ENCODE results near the gene TMEM30B.

DNA sequence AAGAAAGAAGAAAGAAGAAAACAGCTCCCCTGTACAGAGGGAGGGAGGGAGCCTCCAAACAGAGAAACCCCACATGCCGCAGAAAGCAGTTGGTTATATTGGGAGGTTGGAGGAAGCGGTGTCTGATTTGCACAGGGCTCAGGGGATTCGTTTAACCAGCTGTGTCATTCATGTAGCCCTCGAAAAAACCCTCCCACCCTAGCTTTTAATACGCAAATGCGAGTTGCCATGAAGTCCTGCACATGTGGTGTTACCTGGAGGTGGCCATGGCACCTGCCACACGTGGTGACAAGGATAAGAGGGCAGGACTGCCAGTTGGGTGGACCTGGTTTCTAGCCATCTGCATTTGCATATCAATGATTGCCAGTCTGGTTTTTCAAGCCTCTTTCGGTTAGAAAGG lies 40.9 kb downstream of the TMEM30B start:
- TF ChIP-seq POLR2A (IDR thresholded peaks at IDR 0.05) (no peak), POLR2AphosphoS5 (IDR thresholded peaks at IDR 0.05) (no peak)
- TF ChIP-seq, protein P1, sequence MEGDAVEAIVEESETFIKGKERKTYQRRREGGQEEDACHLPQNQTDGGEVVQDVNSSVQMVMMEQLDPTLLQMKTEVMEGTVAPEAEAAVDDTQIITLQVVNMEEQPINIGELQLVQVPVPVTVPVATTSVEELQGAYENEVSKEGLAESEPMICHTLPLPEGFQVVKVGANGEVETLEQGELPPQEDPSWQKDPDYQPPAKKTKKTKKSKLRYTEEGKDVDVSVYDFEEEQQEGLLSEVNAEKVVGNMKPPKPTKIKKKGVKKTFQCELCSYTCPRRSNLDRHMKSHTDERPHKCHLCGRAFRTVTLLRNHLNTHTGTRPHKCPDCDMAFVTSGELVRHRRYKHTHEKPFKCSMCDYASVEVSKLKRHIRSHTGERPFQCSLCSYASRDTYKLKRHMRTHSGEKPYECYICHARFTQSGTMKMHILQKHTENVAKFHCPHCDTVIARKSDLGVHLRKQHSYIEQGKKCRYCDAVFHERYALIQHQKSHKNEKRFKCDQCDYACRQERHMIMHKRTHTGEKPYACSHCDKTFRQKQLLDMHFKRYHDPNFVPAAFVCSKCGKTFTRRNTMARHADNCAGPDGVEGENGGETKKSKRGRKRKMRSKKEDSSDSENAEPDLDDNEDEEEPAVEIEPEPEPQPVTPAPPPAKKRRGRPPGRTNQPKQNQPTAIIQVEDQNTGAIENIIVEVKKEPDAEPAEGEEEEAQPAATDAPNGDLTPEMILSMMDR (IDR thresholded peaks at IDR 0.05), result no peak
